DOHH2 (cell line): ENCODE data around the gene PITX1.

ENCODE experiments used
- H3F3A ChIP-seq: fragments of 200-600 bp; sonication (generic), shearing (Covaris generic); 2 replicates; pipeline ENCODE4 v1.6.0; 2016; ENCODE audit warnings: antibody characterized with exemption, mild to moderate bottlenecking; ENCODE audit not compliant: control insufficient read depth, insufficient read depth
- H3K27ac ChIP-seq: fragments of 200-600 bp; sonication (generic); 2 replicates; pipeline ENCODE4 v1.5.1; 2014; ENCODE audit warnings: low read depth, mild to moderate bottlenecking, low read length, moderate library complexity
- H3K27me3 ChIP-seq: fragments of 200-600 bp; sonication (generic); 2 replicates; pipeline ENCODE4 v1.6.1; 2014; ENCODE audit warnings: mild to moderate bottlenecking, low read length, mixed read lengths; ENCODE audit not compliant: control insufficient read depth
- H3K36me3 ChIP-seq: fragments of 200-600 bp; sonication (generic); 2 replicates; pipeline ENCODE4 v1.6.1; 2014; ENCODE audit warnings: mild to moderate bottlenecking, low read length, moderate library complexity, mixed read lengths; ENCODE audit not compliant: control insufficient read depth
- H3K4me1 ChIP-seq: fragments of 200-600 bp; sonication (generic); 2 replicates; pipeline ENCODE4 v1.6.1; 2014; ENCODE audit warnings: mild to moderate bottlenecking, low read length, mixed read lengths; ENCODE audit not compliant: control insufficient read depth
- H3K4me2 ChIP-seq: fragments of 200-600 bp; sonication (generic); 2 replicates; pipeline ENCODE4 v1.6.0; 2014; ENCODE audit warnings: mild to moderate bottlenecking, low read length, moderate library complexity
- H3K4me3 ChIP-seq: fragments of 200-600 bp; sonication (generic); 2 replicates; pipeline ENCODE4 v1.5.1; 2014; ENCODE audit warnings: mild to moderate bottlenecking, low read length, mixed read lengths
- H3K79me2 ChIP-seq: fragments of 200-600 bp; sonication (generic); 2 replicates; pipeline ENCODE4 v1.6.1; 2014; ENCODE audit warnings: mild to moderate bottlenecking, low read length, mixed read lengths; ENCODE audit not compliant: control insufficient read depth
- H3K9me2 ChIP-seq: fragments of 200-600 bp; sonication (generic); replicated peaks from 2 replicates; pipeline ENCODE4 v1.6.1; 2014; ENCODE audit warnings: mild to moderate bottlenecking, low read length, mixed read lengths; ENCODE audit not compliant: control insufficient read depth
- H3K9me3 ChIP-seq: fragments of 200-600 bp; sonication (generic); 2 replicates; pipeline ENCODE4 v1.6.1; 2014; ENCODE audit warnings: antibody characterized with exemption, low read length, mixed read lengths; ENCODE audit not compliant: control insufficient read depth, insufficient read depth
- H4K20me1 ChIP-seq: fragments of 200-600 bp; sonication (generic); 2 replicates; pipeline ENCODE4 v1.6.0; 2014; ENCODE audit warnings: low read depth, mild to moderate bottlenecking, antibody characterized with exemption, low read length, moderate library complexity; ENCODE audit not compliant: control insufficient read depth, insufficient read depth
- EZH2phosphoT487 ChIP-seq: fragments of 200-600 bp; sonication (generic); IDR thresholded peaks from 2 replicates; pipeline ENCODE4 v1.6.1; 2017; ENCODE audit warnings: borderline replicate concordance, mild to moderate bottlenecking, antibody characterized with exemption, low read length, moderate library complexity, mixed read lengths
- TF ChIP-seq, protein P1 (sequence below): fragments of 200-600 bp; sonication (generic); IDR thresholded peaks from one replicate; pipeline ENCODE4 v1.5.1; 2014; ENCODE audit warnings: antibody characterized with exemption, mild to moderate bottlenecking, low read depth, low read length; ENCODE audit not compliant: poor library complexity, severe bottlenecking

PITX1 gene

DNA sequence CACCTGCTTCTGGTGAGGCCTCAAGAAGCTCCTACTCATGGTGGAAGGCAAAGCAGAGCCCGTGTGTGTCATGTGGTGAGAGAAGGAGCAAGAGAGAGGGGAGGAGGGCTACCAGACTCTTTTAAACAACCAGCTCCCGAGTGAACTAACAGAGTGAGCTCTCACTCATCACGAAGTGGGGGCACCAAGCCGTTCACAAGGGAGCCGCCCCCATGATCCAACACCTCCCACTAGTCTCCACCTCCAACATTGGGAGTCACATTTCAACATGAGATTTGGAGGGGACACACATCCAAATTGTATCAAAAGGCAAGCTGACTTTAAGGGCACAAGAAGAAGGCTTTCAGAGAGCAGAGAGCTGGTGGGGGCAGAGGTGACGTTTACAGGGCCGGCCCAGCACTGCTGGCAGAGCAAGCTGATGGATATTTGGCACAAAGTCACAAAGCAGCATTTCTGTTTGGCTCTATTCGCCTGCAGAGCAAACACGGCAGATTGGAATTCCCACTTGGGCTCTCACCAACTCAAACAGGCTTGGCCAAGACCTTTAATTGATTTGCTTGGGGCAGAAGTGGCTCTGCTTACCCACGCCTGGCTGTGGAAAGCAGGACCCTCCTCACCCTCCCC, 20.0 kb downstream of the PITX1 start:
- no peaks in the 10 kb centered on the region for H3K27me3 ChIP-seq
- TF ChIP-seq, protein P1, sequence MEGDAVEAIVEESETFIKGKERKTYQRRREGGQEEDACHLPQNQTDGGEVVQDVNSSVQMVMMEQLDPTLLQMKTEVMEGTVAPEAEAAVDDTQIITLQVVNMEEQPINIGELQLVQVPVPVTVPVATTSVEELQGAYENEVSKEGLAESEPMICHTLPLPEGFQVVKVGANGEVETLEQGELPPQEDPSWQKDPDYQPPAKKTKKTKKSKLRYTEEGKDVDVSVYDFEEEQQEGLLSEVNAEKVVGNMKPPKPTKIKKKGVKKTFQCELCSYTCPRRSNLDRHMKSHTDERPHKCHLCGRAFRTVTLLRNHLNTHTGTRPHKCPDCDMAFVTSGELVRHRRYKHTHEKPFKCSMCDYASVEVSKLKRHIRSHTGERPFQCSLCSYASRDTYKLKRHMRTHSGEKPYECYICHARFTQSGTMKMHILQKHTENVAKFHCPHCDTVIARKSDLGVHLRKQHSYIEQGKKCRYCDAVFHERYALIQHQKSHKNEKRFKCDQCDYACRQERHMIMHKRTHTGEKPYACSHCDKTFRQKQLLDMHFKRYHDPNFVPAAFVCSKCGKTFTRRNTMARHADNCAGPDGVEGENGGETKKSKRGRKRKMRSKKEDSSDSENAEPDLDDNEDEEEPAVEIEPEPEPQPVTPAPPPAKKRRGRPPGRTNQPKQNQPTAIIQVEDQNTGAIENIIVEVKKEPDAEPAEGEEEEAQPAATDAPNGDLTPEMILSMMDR: no peak
- TF ChIP-seq EZH2phosphoT487: no peak
- no peaks in the 10 kb centered on the region for H3K36me3 ChIP-seq
- H3K79me2 ChIP-seq: no peaks in the 10 kb centered on the region
- H3K27ac ChIP-seq: no peak overlapping the region
- no peaks in the 10 kb centered on the region for H3K9me2 ChIP-seq
- no peaks in the 10 kb centered on the region for H3K4me1 ChIP-seq
- H3F3A ChIP-seq: no peaks in the 10 kb centered on the region
- no peak overlapping the region for H3K4me2 ChIP-seq
- H4K20me1 ChIP-seq: no peaks in the 10 kb centered on the region
- H3K9me3 ChIP-seq: no peaks in the 10 kb centered on the region
- no peak overlapping the region for H3K4me3 ChIP-seq

DNA sequence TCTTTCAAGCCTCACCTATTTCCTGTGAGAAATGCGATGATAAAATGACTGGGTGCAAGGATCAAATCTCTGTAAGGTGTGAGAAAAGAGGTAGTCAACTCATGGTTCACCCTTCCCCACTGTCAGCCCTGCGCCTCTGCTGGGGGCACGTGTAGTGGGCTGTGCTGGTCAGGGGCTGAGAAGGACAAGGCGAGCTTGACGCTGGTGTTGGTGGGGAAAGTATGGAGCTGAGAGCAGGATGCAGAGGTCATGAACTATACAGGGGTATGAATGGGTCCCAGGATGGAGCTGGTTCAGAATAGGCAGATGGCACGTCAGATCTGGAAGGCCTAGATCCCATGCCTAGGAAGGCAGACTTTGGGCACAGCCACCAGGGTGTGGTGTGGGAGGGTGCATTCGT, 20.6 kb downstream of the PITX1 start:
- Histone ChIP-seq H3K27ac (no peak overlapping the region), H3K4me2 (no peak overlapping the region), H3K9me3 (no peaks in the 10 kb centered on the region)

DNA sequence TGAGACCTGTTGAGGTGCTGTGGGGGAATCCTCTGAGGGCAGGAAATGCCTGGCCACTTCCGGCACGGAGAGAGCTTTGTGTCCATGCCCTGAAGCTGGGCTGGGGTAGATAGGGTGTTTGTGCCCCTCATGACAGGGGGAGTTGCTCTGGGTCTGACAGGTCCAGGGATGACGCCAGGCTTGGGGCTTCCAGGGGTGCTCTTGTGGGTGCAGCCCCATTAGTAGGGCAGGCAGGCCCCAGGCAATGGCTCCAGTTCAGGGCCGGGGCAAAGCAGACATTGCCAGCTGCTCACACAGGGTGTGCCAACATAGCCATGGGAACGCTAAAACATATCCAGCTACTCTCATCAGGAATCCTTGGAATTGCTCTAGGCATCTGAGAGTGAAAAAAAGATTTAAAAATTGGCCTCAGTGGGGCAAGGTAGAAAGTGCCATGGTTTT, 21.1 kb downstream of the PITX1 start:
- no peak overlapping the region for H3K4me3 ChIP-seq
- no peaks in the 10 kb centered on the region for H3K4me1 ChIP-seq
- no peaks in the 10 kb centered on the region for H3K79me2 ChIP-seq
- no peak overlapping the region for H3K4me2 ChIP-seq
- no peaks in the 10 kb centered on the region for H3K36me3 ChIP-seq
- TF ChIP-seq, protein P1: no peak
- no peak for TF ChIP-seq EZH2phosphoT487
- no peaks in the 10 kb centered on the region for H3F3A ChIP-seq
- H3K9me3 ChIP-seq: no peaks in the 10 kb centered on the region
- no peaks in the 10 kb centered on the region for H3K9me2 ChIP-seq
- no peak overlapping the region for H3K27ac ChIP-seq
- no peaks in the 10 kb centered on the region for H3K27me3 ChIP-seq
- no peaks in the 10 kb centered on the region for H4K20me1 ChIP-seq

More for the DNA sequence above, 20.6 kb downstream of the PITX1 start:
- Histone ChIP-seq H3K4me3 (no peak overlapping the region), H3K9me2 (no peaks in the 10 kb centered on the region), H3K4me1 (no peaks in the 10 kb centered on the region), H3F3A (no peaks in the 10 kb centered on the region), H3K79me2 (no peaks in the 10 kb centered on the region), H3K36me3 (no peaks in the 10 kb centered on the region), H3K27me3 (no peaks in the 10 kb centered on the region), H4K20me1 (no peaks in the 10 kb centered on the region)
- no peak for TF ChIP-seq EZH2phosphoT487
- TF ChIP-seq, protein P1: no peak
